Activated naive CD4-positive, alpha-beta T cell treated with anti-CD3 and anti-CD28 coated beads, Interleukin-2, amount 10 ng/mL, durations not matched to agents 7 days and 5 days (primary cell): ENCODE results near the gene SRMS.

Source experiments
- CTCF ChIA-PET: fragments of 350-600 bp; sonication (Branson Sonifier 250); formaldehyde crosslinking; loops from one replicate; lab custom pipeline; 2021; ENCODE audit warnings: antibody characterized with exemption; lab: Charles Lee
- DNase-seq: peaks from one replicate; pipeline ENCODE4 v3.0.0-alpha.2; 2020
- H3K27ac Mint-ChIP-seq: one replicate; pipeline ENCODE4 v1.8.0; 2021; ENCODE audit warnings: mild to moderate bottlenecking, moderate library complexity, mixed read lengths
- H3K27me3 Mint-ChIP-seq: one replicate; pipeline ENCODE4 v1.8.0; 2021; ENCODE audit warnings: mild to moderate bottlenecking, mixed read lengths
- H3K36me3 Mint-ChIP-seq: one replicate; pipeline ENCODE4 v1.8.0; 2021; ENCODE audit warnings: mixed read lengths
- H3K4me1 Mint-ChIP-seq: one replicate; pipeline ENCODE4 v1.8.0; 2021; ENCODE audit warnings: mixed read lengths
- H3K4me3 Mint-ChIP-seq: one replicate; pipeline ENCODE4 v1.8.0; 2021; ENCODE audit warnings: mild to moderate bottlenecking, moderate library complexity, mixed read lengths
- H3K9me3 Mint-ChIP-seq: one replicate; pipeline ENCODE4 v1.8.0; 2021; ENCODE audit warnings: mixed read lengths

The SRMS gene, protein sequence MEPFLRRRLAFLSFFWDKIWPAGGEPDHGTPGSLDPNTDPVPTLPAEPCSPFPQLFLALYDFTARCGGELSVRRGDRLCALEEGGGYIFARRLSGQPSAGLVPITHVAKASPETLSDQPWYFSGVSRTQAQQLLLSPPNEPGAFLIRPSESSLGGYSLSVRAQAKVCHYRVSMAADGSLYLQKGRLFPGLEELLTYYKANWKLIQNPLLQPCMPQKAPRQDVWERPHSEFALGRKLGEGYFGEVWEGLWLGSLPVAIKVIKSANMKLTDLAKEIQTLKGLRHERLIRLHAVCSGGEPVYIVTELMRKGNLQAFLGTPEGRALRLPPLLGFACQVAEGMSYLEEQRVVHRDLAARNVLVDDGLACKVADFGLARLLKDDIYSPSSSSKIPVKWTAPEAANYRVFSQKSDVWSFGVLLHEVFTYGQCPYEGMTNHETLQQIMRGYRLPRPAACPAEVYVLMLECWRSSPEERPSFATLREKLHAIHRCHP

DNA sequence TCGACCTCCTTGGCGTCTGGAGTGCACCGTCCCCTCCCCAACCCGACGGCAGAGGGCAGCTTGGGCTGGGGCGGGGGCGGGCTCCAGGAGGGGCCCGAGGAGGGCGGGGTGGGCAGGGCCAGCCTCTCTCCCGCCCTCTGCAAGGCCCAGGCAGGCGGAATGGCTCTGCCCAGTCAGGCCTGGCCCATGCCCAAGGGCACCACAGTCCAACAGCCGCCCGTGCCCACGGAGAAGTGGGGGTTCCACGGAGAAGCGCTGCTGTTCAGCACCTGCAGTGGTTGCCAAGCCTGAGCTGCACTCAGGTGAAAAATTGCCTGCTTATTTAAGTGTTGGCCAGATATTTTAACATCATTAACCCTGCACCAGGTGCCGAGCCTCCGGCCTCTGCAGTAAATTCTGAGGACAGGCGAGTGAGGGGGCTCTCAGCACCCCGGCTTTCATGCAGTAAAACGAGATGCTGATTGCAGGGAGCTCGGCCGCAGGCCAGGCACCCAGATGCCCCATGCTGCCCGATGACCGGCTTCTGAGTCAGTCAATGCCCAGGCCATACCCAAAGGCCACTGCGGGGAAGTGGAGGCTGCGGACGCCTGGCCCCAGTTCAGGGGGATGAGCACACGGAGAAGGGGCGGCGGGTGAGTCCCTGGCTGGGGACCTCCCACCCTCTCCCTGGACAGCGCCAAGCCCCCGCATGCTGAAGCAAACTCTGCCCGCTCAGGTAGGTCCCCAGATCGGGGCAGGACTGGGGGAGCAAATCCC is at the start of gene SRMS:
Gene SRMS, minus strand, starts transcription at position 25 of the 756 bp plus-strand sequence. CDS start 286 bp downstream, outside the sequence.
- CTCF ChIA-PET, result no interaction called here
- no peaks in the 10 kb centered on the region for H3K9me3 Mint-ChIP-seq
- H3K36me3 Mint-ChIP-seq, result no peaks in the 10 kb centered on the region
- peaks cover 79% of the 10 kb centered on the region for H3K27me3 Mint-ChIP-seq
- no peak within 1 kb of the TSS for H3K4me3 Mint-ChIP-seq
- no peak within 1 kb of the TSS for H3K27ac Mint-ChIP-seq
- peaks cover 13% of the 10 kb centered on the region for H3K4me1 Mint-ChIP-seq
- DNase-seq, result no peak

DNA sequence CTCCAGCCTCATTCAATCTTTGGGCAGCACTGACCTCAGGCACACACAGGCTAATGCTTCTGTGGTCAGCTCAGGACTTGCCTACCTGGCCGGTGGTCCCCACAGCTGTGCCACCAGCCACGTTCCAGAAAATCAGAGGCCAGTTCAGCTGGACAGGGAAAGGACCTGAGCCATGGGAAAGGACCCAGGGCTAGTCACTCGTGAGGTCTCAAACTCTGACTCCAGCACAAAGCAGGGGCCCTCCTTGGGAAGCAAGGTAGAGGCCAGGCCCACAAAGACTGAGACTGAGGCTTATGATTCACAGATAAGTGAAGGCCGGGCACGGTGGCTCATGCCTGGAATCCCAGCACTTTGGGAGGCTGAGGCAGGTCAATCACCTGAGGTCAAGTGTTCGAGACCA is 48.9 kb upstream of the SRMS start:
- no peaks in the 10 kb centered on the region for H3K4me1 Mint-ChIP-seq
- DNase-seq, result no peak
- CTCF ChIA-PET, result no interaction called here
- no peaks in the 10 kb centered on the region for H3K27me3 Mint-ChIP-seq
- H3K9me3 Mint-ChIP-seq, result no peaks in the 10 kb centered on the region
- H3K36me3 Mint-ChIP-seq, result peaks cover 41% of the 10 kb centered on the region
- no peak overlapping the region for H3K4me3 Mint-ChIP-seq
- no peak overlapping the region for H3K27ac Mint-ChIP-seq

DNA sequence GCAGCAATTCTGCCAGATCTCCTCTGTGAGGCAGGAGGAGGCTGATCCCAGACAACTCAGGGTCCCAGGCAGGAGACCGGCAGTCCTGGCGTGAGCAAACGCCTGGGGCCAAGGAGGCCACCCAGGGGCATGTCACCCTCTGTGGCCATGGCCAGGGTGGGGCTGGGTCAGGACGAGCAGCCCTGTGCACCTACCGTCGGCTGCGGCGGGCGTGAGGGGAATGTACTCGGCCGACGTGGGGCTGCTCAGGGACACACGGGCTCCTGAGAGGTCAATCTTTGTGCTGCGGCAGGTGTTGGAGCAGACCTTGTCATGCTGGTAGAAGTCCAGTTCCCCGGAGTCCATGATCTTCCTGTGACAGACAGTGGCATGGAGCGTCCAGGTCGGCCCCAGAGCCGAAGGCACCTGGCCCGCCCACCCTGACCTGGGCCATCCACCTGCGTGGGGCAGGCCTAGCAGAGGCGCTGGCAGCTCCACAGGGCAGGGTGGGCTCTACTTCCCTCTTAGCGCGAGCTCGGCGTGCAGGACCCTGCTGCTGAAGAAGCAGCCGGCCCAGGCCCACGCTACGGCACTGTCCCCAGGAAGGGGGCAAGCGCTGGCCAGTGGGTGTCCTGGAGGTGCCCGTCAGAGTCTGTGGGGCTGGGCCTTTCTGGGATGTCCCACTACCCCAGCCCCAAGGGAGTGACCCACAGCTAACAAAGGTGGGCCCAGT is 48.0 kb upstream of the SRMS start:
- peaks cover 38% of the 10 kb centered on the region for H3K36me3 Mint-ChIP-seq

DNA sequence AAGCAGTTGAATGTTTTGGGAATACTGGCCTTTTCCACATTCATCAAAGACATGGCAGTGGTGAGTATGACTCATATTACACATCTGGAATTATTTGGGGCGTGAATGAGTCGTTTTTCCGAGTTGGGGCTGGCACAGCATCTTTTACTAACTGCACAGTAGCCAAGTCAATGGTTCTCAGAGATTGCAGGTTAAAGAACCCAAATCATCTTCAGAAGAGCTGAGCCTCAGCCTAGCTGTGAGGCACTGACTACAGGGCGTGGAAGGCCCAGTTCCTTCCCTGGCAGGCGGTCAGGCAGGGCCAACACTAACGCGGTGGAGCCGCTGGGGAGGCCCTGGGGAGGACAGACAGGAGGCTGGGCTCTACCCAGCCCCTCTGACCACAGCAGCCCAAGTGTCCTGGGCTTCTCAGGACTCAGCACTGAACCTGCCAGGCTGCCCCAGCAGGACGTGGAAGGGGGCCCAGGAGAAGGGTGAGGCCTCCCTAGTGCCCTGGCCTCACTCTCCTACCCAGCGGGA is 46.6 kb upstream of the SRMS start:
- no peaks in the 10 kb centered on the region for H3K9me3 Mint-ChIP-seq
- H3K4me3 Mint-ChIP-seq, result no peak overlapping the region
- no peak overlapping the region for H3K27ac Mint-ChIP-seq
- CTCF ChIA-PET, result no interaction called here
- DNase-seq, result no peak
- peaks cover 40% of the 10 kb centered on the region for H3K36me3 Mint-ChIP-seq
- no peaks in the 10 kb centered on the region for H3K4me1 Mint-ChIP-seq
- no peaks in the 10 kb centered on the region for H3K27me3 Mint-ChIP-seq

More for the DNA sequence above, 48.0 kb upstream of the SRMS start:
- Mint-ChIP-seq H3K9me3 (no peaks in the 10 kb centered on the region), H3K27me3 (no peaks in the 10 kb centered on the region), H3K4me1 (no peaks in the 10 kb centered on the region), H3K4me3 (no peak overlapping the region), H3K27ac (no peak overlapping the region)
- no peak for DNase-seq
- CTCF ChIA-PET, result no interaction called here

DNA sequence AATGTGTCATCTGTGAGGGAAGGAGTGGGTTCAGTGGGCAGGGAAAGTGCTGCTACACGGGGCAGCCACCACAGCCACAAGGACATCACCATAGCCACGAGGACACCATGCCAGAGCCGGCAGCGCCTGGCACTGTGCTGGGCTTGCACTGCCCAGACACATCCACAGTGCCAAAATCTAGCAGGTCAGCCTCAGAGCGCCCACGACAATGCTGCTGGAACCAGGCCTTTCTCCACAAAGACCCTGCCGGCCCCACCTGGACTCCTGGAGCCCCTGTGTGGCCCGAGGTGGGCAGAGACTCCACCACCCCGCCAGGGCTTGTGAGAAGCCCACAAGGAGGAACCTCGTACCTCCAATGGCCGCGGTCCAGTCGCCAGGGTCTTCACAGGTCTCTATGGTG is 45.1 kb upstream of the SRMS start:
- Mint-ChIP-seq H3K27ac (no peak overlapping the region), H3K4me1 (peaks cover 7% of the 10 kb centered on the region), H3K36me3 (peaks cover 38% of the 10 kb centered on the region), H3K9me3 (no peaks in the 10 kb centered on the region), H3K4me3 (no peak overlapping the region), H3K27me3 (no peaks in the 10 kb centered on the region)
- DNase-seq, result no peak
- CTCF ChIA-PET, result interaction anchor here (0.6 kb wide), 1 partner anchor 196 kb away, joined by 3 read pairs; no protein-coding TSS in a partner anchor

DNA sequence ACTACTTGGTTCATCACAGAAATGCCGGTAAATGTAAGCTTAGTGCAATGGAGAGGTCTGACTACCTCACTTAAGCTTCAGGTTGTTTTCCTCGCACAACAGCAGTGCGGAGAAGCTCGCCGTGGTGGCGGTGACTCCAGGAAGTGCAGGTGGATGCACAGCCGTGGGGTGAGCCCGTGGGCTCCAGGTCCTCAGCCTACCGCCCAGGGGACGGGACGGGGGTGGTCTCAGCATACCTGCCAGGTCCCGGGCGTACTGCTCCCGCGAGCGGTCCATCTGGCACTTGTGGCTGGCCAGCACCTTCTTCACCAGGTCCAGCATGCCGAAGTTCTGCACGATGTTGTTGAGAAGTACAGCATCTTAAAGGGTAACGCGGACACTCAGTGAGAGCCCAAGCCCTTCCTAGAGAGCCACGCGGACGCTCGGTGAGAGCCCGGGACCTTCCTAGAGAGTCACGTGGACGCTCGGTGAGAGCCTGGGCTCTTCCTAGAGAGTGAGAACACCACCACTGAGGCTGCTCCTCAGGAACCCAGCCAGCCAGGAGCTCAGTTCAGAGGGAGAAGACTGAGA is 44.3 kb upstream of the SRMS start:
- CTCF ChIA-PET, result interaction anchor here (0.6 kb wide), 1 partner anchor 197 kb away, joined by 3 read pairs; no protein-coding TSS in a partner anchor
- H3K27ac Mint-ChIP-seq, result no peak overlapping the region
- H3K4me1 Mint-ChIP-seq, result peaks cover 10% of the 10 kb centered on the region
- no peaks in the 10 kb centered on the region for H3K27me3 Mint-ChIP-seq
- H3K36me3 Mint-ChIP-seq, result peaks cover 38% of the 10 kb centered on the region
- DNase-seq, result no peak
- no peak overlapping the region for H3K4me3 Mint-ChIP-seq
- H3K9me3 Mint-ChIP-seq, result no peaks in the 10 kb centered on the region

DNA sequence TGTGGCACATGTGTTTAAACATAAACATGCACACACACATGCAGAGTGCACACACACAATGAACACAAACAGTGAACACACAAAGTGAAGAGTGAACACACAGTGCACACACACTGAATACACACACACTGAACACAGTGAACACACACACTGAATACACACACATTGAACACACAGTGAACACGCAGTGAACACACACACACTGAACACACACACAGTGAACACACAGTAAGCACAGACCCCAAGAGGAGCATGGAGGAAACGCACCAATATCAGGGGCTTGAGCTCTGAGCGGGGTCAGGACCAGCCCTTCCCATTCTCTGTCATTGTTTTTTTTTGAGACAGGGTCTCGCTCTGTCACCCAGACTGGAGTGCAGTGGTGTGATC is 43.6 kb upstream of the SRMS start:
- CTCF ChIA-PET, result no interaction called here
- peaks cover 10% of the 10 kb centered on the region for H3K4me1 Mint-ChIP-seq

DNA sequence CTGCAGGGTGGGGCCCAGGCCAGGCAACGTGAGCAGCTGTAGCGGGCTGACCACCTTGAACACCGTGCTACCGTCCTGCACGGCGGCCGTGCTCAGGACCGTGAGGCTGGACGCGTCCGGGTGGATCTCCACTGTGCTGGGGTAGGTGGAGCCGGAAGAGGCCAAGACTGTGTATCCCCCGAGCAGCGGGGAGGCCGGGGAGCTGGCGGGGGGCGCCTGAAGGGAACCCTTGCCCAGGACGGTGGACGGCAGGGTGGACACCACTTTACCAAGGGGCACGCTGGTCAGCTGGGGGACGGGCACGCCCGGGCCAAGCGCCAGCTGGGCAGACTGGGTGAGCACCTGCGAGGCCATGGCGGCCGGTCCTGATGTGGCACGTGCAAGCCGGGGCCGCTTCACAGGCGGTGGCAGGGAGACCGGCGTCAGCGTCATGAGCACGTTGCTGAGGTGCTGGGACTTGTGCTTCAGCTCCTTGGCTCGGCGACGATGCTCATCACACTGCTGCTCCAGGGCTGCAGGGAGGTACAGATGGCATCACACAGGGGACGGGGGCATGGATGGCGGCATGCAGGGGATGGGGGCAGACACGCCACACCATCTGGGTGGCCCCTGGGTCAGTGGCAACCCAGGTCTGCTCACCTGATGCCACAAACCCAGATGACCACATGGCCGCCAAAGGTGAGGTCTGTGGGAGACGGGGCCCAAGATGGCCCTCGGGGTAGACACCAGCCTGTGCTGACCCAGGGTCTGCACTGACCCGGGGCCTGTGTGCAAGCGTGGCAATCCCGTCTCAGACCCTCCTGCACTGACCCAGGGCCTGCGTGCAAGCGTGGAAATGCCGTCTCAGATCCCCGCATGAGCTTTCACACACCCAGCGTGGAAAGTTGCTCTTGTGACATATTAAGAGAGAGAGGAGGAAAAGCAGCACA is 42.9 kb upstream of the SRMS start:
- H3K27ac Mint-ChIP-seq, result no peak overlapping the region
- peaks cover 7% of the 10 kb centered on the region for H3K27me3 Mint-ChIP-seq
- H3K4me1 Mint-ChIP-seq, result peaks cover 13% of the 10 kb centered on the region
- no peaks in the 10 kb centered on the region for H3K9me3 Mint-ChIP-seq
- no peak for DNase-seq
- no peak overlapping the region for H3K4me3 Mint-ChIP-seq
- CTCF ChIA-PET, result no interaction called here
- H3K36me3 Mint-ChIP-seq, result peaks cover 42% of the 10 kb centered on the region

More for the DNA sequence above, 43.6 kb upstream of the SRMS start:
- Mint-ChIP-seq H3K27ac (no peak overlapping the region), H3K9me3 (no peaks in the 10 kb centered on the region), H3K4me3 (no peak overlapping the region), H3K36me3 (peaks cover 38% of the 10 kb centered on the region), H3K27me3 (peaks cover under 1% of the 10 kb centered on the region)
- no peak for DNase-seq

DNA sequence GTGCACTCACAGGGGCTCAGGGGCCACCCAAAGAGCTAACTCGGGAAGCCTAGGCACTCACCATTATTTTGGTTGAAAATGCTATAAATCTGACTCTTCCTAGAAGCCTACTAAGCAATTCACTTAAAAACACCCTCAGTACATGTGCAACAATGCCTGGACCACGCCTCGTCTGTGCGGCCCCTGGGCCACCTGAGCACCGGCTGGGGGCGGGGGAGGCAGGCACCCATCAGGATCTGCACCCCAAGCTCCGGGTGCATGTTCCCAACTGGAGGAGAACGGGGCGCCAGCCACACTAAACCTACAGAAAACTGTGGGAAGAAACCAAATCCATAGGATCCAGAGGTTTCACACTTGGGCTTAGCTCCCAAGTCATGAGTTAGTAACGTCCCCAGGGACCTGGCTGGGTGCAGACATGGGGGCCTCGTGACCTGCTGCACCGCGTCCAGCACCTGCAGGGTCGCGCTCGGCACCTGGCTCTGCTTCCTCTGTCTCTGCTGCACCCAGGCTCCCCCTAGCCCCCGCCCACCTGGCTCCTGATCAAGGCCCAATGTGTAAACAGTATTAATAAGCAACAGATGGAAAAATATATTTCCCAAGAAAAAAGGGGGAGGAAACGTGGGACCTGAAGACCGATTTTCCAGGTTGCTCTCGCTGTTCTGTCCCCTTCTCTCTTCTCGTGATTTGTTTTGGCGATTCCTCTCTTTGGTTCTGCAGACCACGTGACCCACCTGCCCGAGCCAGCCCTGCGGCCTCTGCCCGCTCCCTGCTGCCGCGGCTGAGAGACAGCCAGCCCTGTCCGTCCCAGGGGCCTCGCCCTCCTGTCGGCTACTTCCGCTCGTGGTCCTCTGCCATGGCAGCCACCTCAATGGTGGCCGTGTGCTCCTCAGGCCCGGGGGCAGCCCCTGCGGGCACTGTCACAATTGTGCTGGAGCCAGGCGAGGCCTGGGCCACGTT is 42.0 kb upstream of the SRMS start:
- no peak for DNase-seq

DNA sequence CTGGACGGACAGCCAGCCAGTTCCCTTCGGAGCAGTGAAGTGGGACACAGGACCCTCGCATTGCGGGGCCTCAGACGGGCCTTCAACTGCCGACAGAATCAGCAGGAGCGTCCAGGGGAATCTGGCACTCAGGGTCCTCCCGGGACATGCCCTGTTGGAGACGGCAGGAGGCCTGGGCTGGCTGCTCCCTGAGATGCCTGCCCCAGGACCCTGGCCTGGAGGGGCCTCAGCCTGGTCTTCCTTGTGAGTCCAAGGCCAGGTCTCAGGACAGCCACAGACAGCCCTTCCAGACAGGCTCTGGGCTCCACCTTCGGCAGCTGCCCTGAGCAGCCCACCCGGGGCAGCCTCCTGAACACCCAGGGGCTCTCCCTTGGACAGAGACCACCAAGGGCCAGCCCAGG is 41.1 kb upstream of the SRMS start:
- H3K4me3 Mint-ChIP-seq, result no peak overlapping the region
- CTCF ChIA-PET, result no interaction called here
- H3K36me3 Mint-ChIP-seq, result peaks cover 34% of the 10 kb centered on the region
- H3K9me3 Mint-ChIP-seq, result no peaks in the 10 kb centered on the region
- peaks cover 12% of the 10 kb centered on the region for H3K27me3 Mint-ChIP-seq
- no peak for DNase-seq
- no peak overlapping the region for H3K27ac Mint-ChIP-seq
- peaks cover 13% of the 10 kb centered on the region for H3K4me1 Mint-ChIP-seq

More for the DNA sequence above, 42.0 kb upstream of the SRMS start:
- peaks cover 7% of the 10 kb centered on the region for H3K27me3 Mint-ChIP-seq
- peaks cover 37% of the 10 kb centered on the region for H3K36me3 Mint-ChIP-seq
- no peak overlapping the region for H3K27ac Mint-ChIP-seq
- CTCF ChIA-PET, result no interaction called here
- no peak overlapping the region for H3K4me3 Mint-ChIP-seq
- peaks cover 13% of the 10 kb centered on the region for H3K4me1 Mint-ChIP-seq
- no peaks in the 10 kb centered on the region for H3K9me3 Mint-ChIP-seq

DNA sequence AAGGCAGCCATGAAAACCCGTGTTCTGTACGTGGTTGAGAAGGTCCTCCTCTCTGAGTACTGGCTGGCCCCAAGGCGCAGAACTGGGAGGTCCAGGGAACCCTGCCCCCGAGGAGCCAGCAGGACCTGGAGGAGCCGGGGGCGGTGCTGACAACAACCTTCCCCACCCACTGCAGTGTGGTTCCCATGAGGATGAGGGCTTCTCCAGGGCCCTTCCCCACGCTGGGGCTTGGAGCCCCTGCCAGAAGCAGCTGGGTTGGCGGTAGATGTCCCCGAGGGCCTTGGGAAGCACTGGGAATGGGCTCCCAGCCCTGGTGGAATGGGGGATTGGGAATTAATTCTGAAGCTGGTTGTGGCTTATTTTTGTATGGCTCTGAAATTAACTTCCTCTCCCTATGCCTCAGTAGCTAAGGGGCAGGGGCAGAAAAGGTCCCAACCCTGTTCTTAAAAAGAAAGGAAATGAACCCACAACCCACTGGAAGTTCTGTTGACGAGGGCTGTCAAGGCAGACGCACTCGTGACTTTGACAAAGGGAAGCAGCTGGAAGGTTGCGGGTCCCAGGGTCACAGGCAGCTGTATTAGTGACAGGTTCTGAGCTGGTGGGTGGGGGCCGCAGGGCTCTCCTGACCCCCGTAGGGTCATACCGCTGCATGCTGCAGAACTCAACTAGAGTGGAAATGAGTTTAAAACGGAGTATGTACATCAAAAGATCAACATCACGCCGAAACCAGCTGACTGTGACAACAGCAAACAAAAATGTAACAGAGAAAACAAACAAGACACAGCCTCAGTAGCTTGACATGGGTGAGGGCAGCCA is 40.4 kb upstream of the SRMS start:
- peak; percentile 33 for DNase-seq

More for the DNA sequence above, 40.4 kb upstream of the SRMS start:
- Mint-ChIP-seq H3K36me3 (peaks cover 29% of the 10 kb centered on the region), H3K4me3 (no peak overlapping the region), H3K4me1 (peaks cover 13% of the 10 kb centered on the region), H3K27ac (peak overlapping the region; percentile 29), H3K9me3 (no peaks in the 10 kb centered on the region), H3K27me3 (peaks cover 17% of the 10 kb centered on the region)
- CTCF ChIA-PET, result no interaction called here
